GM12878 (cell line): ENCODE measurements around the gene RALGAPA2. TPM values are rescaled to one million over a fixed set of nuclear protein-coding genes. Genes with fewer than 3 reads are reported as not detected.

ENCODE experiments used
- ATF7 ChIP-seq: fragments of 450-650 bp; IDR thresholded peaks from 2 replicates; pipeline ENCODE4 v1.6.1; 2016; ENCODE audit warnings: low read depth, mild to moderate bottlenecking
- CBFB ChIP-seq: IDR thresholded peaks from 2 replicates; pipeline ENCODE4 v1.6.1; 2016; ENCODE audit warnings: antibody characterized with exemption, low read depth
- CREB1 ChIP-seq: IDR thresholded peaks from 2 replicates; pipeline ENCODE4 v1.6.1; 2012; ENCODE audit warnings: low read depth, mild to moderate bottlenecking, inconsistent platforms
- FOXM1 ChIP-seq: IDR thresholded peaks from 2 replicates; pipeline ENCODE4 v1.6.1; 2012; ENCODE audit warnings: low read depth, mild to moderate bottlenecking, inconsistent platforms, low read length, moderate library complexity
- MYC ChIP-seq: IDR thresholded peaks from 2 replicates; pipeline ENCODE4 v1.6.1; 2011; ENCODE audit warnings: mild to moderate bottlenecking, low read length, moderate library complexity, inconsistent platforms; ENCODE audit not compliant: insufficient read depth, insufficient replicate concordance, insufficient read length, severe bottlenecking
- NR2C2 ChIP-seq: IDR thresholded peaks from 2 replicates; pipeline ENCODE4 v1.6.1; 2011; ENCODE audit warnings: borderline replicate concordance, low read depth; ENCODE audit not compliant: control insufficient read depth, insufficient read length
- NRF1 ChIP-seq: conservative IDR thresholded peaks from 2 replicates; pipeline ENCODE4 v1.6.1; 2011; ENCODE audit warnings: mild to moderate bottlenecking, low read depth, low read length, improper control_type of control experiment
- PML ChIP-seq: IDR thresholded peaks from 2 replicates; pipeline ENCODE4 v1.6.1; 2012; ENCODE audit warnings: low read length, inconsistent platforms
- RAD21 ChIP-seq: IDR thresholded peaks from 2 replicates; pipeline ENCODE4 v1.6.1; 2011; ENCODE audit warnings: mild to moderate bottlenecking, low read depth, low read length, moderate library complexity; ENCODE audit not compliant: insufficient read depth
- RUNX3 ChIP-seq: IDR thresholded peaks from 2 replicates; pipeline ENCODE4 v1.6.1; 2012; ENCODE audit warnings: low read length, inconsistent platforms
- SIN3A ChIP-seq: IDR thresholded peaks from 2 replicates; pipeline ENCODE4 v1.6.1; 2012; ENCODE audit warnings: low read depth, low read length, improper control_type of control experiment
- SP1 ChIP-seq: IDR thresholded peaks from one replicate; pipeline ENCODE4 v1.6.1; 2011; ENCODE audit warnings: low read depth, low read length
- TARDBP ChIP-seq: IDR thresholded peaks from 2 replicates; pipeline ENCODE4 v1.6.1; 2016; ENCODE audit warnings: borderline replicate concordance
- TCF7 ChIP-seq: IDR thresholded peaks from 2 replicates; pipeline ENCODE4 v1.6.1; 2014; ENCODE audit warnings: antibody characterized with exemption, borderline replicate concordance
- ZNF622 ChIP-seq: fragments of 450-650 bp; IDR thresholded peaks from 2 replicates; pipeline ENCODE4 v1.6.1; 2017; ENCODE audit warnings: mild to moderate bottlenecking, inconsistent platforms
- polyA plus RNA-seq, 11 experiments: library from polyadenylated mRNA; depleted of rRNA in 4 of 11; unstranded in 6 of 11; stranded (reverse) in 5 of 11; fragments of >200 nt; fragmentation: Nextera tagmentation in 4 of 11; fragmentation: Illumina TruSeq in 1 of 11; extraction: Ambion mirVana in 4 of 11; extraction: Trizol in 1 of 11; gene quantifications; 1 replicate in 1 of 11; 2 replicates in 10 of 11; pipeline versions ENCODE4 v1.2.1 to v1.2.3, GENCODE V29; 2011 to 2016; ENCODE audit warnings: inconsistent platforms in 2 of 11, missing spikeins in 2 of 11, low read depth in 1 of 11
- total RNA-seq, 4 experiments: library from RNA; depleted of rRNA in 3 of 4; stranded (reverse); fragments of >200 nt in 3 of 4; fragmentation: Illumina TruSeq in 1 of 4; extraction: Trizol in 1 of 4; gene quantifications; 2 replicates each; pipeline versions ENCODE4 v1.2.1 to v1.2.3, GENCODE V29; 2013 to 2021
- TF ChIP-seq, protein P1 (sequence below), 3 experiments: IDR thresholded peaks in 2 of 3; conservative IDR thresholded peaks in 1 of 3; 2 replicates each; pipeline ENCODE4 v1.5.1; 2011; ENCODE audit warnings: low read depth in 3 of 3, low read length in 3 of 3, mild to moderate bottlenecking in 3 of 3, control low read depth in 2 of 3, moderate library complexity in 2 of 3, inconsistent platforms in 1 of 3, mixed read lengths in 1 of 3; ENCODE audit not compliant: control insufficient read depth in 2 of 3, insufficient read depth in 1 of 3; ENCODE audit errors: extremely low read depth in 1 of 3
- TF ChIP-seq, protein P2 (sequence below): IDR thresholded peaks from 2 replicates; pipeline ENCODE4 v1.6.1; 2012; ENCODE audit warnings: low read depth, low read length, improper control_type of control experiment
- TF ChIP-seq, protein P3 (sequence below): IDR thresholded peaks from 2 replicates; pipeline ENCODE4 v1.6.1; 2012; ENCODE audit warnings: improper control_type of control experiment, low read depth, low read length; ENCODE audit not compliant: insufficient replicate concordance
- TF ChIP-seq, protein P4 (sequence below): IDR thresholded peaks from 2 replicates; pipeline ENCODE4 v1.6.1; 2011; ENCODE audit warnings: mild to moderate bottlenecking, low read depth, low read length, moderate library complexity; ENCODE audit not compliant: insufficient replicate concordance

Gene RALGAPA2
- total and polyA plus RNA-seq, 10 of the 15 experiments (the other 5 are each of a cell fraction or from before 2014, with no cell fraction given): 2.9 to 29.4 (median 19.6) TPM

DNA sequence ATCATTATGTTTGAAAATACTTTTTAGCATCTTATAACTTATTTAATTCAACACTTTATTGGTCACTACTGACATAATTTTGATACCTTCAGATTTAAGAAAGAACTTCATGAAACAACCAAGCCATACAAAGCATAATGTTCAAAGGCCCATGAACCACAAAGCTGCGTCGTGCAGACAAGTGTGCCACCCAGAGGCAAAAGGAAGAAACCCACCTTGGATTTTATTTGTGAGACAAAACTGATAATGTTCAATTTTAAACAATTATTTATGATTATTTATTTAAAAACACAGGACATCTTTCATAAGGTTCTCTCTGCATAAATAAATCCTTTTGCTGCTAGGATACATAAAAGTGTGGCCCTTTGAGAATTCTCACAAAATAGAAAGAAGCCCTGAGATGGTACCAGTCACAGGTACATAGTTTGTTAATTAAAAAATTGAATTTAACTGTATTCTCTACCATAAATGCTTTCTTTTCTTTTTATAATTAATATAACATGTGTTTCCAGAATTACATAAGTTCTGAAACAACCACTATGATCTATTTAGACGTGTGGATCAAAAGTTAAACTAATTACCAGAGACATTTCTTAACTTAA lies 143.7 kb downstream of the RALGAPA2 start (continued):
- TF ChIP-seq FOXM1: no peak
- no peak for TF ChIP-seq SIN3A
- TF ChIP-seq, protein P1, sequence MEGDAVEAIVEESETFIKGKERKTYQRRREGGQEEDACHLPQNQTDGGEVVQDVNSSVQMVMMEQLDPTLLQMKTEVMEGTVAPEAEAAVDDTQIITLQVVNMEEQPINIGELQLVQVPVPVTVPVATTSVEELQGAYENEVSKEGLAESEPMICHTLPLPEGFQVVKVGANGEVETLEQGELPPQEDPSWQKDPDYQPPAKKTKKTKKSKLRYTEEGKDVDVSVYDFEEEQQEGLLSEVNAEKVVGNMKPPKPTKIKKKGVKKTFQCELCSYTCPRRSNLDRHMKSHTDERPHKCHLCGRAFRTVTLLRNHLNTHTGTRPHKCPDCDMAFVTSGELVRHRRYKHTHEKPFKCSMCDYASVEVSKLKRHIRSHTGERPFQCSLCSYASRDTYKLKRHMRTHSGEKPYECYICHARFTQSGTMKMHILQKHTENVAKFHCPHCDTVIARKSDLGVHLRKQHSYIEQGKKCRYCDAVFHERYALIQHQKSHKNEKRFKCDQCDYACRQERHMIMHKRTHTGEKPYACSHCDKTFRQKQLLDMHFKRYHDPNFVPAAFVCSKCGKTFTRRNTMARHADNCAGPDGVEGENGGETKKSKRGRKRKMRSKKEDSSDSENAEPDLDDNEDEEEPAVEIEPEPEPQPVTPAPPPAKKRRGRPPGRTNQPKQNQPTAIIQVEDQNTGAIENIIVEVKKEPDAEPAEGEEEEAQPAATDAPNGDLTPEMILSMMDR (IDR thresholded peaks at IDR 0.05 in 2 of 3, conservative IDR thresholded peaks at IDR 0.05 in 1 of 3; ENCODE audit: control insufficient read depth in 2 of 3, extremely low read depth in 1 of 3, insufficient read depth in 1 of 3, low read depth in 3 of 3, low read length in 3 of 3): peak; percentile 65 to 88 (median 69)
- no peak for TF ChIP-seq MYC
- TF ChIP-seq, protein P2, sequence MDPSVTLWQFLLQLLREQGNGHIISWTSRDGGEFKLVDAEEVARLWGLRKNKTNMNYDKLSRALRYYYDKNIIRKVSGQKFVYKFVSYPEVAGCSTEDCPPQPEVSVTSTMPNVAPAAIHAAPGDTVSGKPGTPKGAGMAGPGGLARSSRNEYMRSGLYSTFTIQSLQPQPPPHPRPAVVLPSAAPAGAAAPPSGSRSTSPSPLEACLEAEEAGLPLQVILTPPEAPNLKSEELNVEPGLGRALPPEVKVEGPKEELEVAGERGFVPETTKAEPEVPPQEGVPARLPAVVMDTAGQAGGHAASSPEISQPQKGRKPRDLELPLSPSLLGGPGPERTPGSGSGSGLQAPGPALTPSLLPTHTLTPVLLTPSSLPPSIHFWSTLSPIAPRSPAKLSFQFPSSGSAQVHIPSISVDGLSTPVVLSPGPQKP: no peak
- TF ChIP-seq ATF7: no peak
- peak; percentile 98 for TF ChIP-seq RAD21
- peak; percentile 55; the same call in 1 of the 2 replicates for TF ChIP-seq CBFB
- TF ChIP-seq, protein P3, sequence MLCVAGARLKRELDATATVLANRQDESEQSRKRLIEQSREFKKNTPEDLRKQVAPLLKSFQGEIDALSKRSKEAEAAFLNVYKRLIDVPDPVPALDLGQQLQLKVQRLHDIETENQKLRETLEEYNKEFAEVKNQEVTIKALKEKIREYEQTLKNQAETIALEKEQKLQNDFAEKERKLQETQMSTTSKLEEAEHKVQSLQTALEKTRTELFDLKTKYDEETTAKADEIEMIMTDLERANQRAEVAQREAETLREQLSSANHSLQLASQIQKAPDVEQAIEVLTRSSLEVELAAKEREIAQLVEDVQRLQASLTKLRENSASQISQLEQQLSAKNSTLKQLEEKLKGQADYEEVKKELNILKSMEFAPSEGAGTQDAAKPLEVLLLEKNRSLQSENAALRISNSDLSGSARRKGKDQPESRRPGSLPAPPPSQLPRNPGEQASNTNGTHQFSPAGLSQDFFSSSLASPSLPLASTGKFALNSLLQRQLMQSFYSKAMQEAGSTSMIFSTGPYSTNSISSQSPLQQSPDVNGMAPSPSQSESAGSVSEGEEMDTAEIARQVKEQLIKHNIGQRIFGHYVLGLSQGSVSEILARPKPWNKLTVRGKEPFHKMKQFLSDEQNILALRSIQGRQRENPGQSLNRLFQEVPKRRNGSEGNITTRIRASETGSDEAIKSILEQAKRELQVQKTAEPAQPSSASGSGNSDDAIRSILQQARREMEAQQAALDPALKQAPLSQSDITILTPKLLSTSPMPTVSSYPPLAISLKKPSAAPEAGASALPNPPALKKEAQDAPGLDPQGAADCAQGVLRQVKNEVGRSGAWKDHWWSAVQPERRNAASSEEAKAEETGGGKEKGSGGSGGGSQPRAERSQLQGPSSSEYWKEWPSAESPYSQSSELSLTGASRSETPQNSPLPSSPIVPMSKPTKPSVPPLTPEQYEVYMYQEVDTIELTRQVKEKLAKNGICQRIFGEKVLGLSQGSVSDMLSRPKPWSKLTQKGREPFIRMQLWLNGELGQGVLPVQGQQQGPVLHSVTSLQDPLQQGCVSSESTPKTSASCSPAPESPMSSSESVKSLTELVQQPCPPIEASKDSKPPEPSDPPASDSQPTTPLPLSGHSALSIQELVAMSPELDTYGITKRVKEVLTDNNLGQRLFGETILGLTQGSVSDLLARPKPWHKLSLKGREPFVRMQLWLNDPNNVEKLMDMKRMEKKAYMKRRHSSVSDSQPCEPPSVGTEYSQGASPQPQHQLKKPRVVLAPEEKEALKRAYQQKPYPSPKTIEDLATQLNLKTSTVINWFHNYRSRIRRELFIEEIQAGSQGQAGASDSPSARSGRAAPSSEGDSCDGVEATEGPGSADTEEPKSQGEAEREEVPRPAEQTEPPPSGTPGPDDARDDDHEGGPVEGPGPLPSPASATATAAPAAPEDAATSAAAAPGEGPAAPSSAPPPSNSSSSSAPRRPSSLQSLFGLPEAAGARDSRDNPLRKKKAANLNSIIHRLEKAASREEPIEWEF: no peak
- TF ChIP-seq, protein P4, sequence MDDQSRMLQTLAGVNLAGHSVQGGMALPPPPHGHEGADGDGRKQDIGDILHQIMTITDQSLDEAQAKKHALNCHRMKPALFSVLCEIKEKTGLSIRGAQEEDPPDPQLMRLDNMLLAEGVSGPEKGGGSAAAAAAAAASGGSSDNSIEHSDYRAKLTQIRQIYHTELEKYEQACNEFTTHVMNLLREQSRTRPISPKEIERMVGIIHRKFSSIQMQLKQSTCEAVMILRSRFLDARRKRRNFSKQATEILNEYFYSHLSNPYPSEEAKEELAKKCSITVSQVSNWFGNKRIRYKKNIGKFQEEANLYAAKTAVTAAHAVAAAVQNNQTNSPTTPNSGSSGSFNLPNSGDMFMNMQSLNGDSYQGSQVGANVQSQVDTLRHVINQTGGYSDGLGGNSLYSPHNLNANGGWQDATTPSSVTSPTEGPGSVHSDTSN: no peak
- TF ChIP-seq TCF7: no peak
- TF ChIP-seq RUNX3: peak; percentile 85
- no peak for TF ChIP-seq CREB1
- TF ChIP-seq TARDBP: no peak
- TF ChIP-seq SP1: no peak
- no peak for TF ChIP-seq NRF1
- TF ChIP-seq NR2C2: no peak
- no peak for TF ChIP-seq PML
- TF ChIP-seq ZNF622: no peak
